HepG2 (cell line): ENCODE data around the gene PLCB1. TPM values are rescaled to one million over a fixed set of nuclear protein-coding genes. Genes with fewer than 3 reads are reported as not detected.

Source experiments
- ATAC-seq: fragments of 200-7000 bp; cut with Tn5 transposase; 3 replicates; pipeline ENCODE4 v1.9.1; 2020; ENCODE audit warnings: mild to moderate bottlenecking, moderate library complexity
- BruUV-seq: library from RNA; stranded (reverse); fragments of 400-500 nt; replicated peaks from 2 replicates; lab custom pipeline; 2021; lab: Mats Ljungman, UMichigan
- CTCF ChIA-PET: fragments of 300-600 bp; formaldehyde crosslinking; extraction: SDS; loops from one replicate; lab custom pipeline; 2021; ENCODE audit warnings: low total read pairs, inconsistent platforms, low intra/inter-chr PET ratio; lab: Yijun Ruan, JAX
- POLR2A ChIA-PET: fragments of 350-600 bp; sonication (Branson Sonifier 250); formaldehyde crosslinking; loops from one replicate; lab custom pipeline; 2020; ENCODE audit warnings: antibody characterized with exemption, inconsistent platforms; lab: Yijun Ruan, JAX
- DNase-seq: peaks from one replicate; pipeline ENCODE4 v3.0.0-alpha.2; 2015; ENCODE audit warnings: low spot score
- FAIRE-seq: peaks from 3 replicates; lab custom pipeline; 2011; peaks lifted over from hg19 to GRCh38; lab: Jason Lieb, UNC
- H2AFZ ChIP-seq: one replicate; pipeline ENCODE4 v1.6.1; 2011; ENCODE audit warnings: low read length, inconsistent platforms
- H3K27ac ChIP-seq: fragments of 300-600 bp; 3 replicates; pipeline ENCODE4 v1.8.0; 2011; ENCODE audit warnings: mixed run types, mild to moderate bottlenecking, mixed read lengths, low read length, inconsistent platforms; ENCODE audit not compliant: insufficient read depth; ENCODE audit errors: extremely low read length
- H3K27me3 ChIP-seq, 2 experiments: fragments of 200-600 bp in 1 of 2; 2 replicates in 1 of 2; 3 replicates in 1 of 2; pipeline versions ENCODE4 v1.6.0 to v1.8.0; 2011; ENCODE audit warnings: low read length in 2 of 2, mild to moderate bottlenecking in 2 of 2, moderate library complexity in 2 of 2, inconsistent platforms in 1 of 2; ENCODE audit not compliant: insufficient read depth in 2 of 2, control insufficient read depth in 1 of 2
- H3K36me3 ChIP-seq, 2 experiments: fragments of 200-600 bp in 1 of 2; replicated peaks in 1 of 2; 2 replicates in 1 of 2; 3 replicates in 1 of 2; pipeline versions ENCODE4 v1.5.1 to v1.8.0; 2011; ENCODE audit warnings: low read length in 2 of 2, inconsistent platforms in 1 of 2; ENCODE audit not compliant: insufficient read depth in 2 of 2, control insufficient read depth in 1 of 2
- H3K4me1 ChIP-seq: 2 replicates; pipeline ENCODE4 v1.5.1; 2012; ENCODE audit warnings: low read length, inconsistent platforms; ENCODE audit not compliant: insufficient read depth
- H3K4me2 ChIP-seq: 2 replicates; pipeline ENCODE4 v1.6.0; 2011; ENCODE audit warnings: low read depth, low read length, inconsistent platforms
- H3K4me3 ChIP-seq, 3 experiments: fragments of 200-600 bp in 1 of 3; sonication (generic), shearing (Covaris generic) in 1 of 3; replicated peaks in 1 of 3; 2 replicates each; pipeline ENCODE4 v1.5.1; 2011 to 2016; ENCODE audit warnings: low read length in 3 of 3, inconsistent platforms in 2 of 3, low read depth in 2 of 3, mild to moderate bottlenecking in 2 of 3, control low read depth in 1 of 3, mixed read lengths in 1 of 3; ENCODE audit not compliant: insufficient read depth in 1 of 3
- H3K79me2 ChIP-seq: one replicate; pipeline ENCODE4 v1.6.1; 2011; ENCODE audit warnings: low read length, inconsistent platforms; ENCODE audit not compliant: insufficient read depth
- H3K9ac ChIP-seq: 2 replicates; pipeline ENCODE4 v1.6.0; 2011; ENCODE audit warnings: mild to moderate bottlenecking, low read depth, low read length, inconsistent platforms; ENCODE audit not compliant: insufficient read depth
- H3K9me3 ChIP-seq: 2 replicates; pipeline ENCODE4 v1.5.1; 2012; ENCODE audit warnings: mild to moderate bottlenecking, low read length
- H4K20me1 ChIP-seq: 2 replicates; pipeline ENCODE4 v1.6.0; 2011; ENCODE audit warnings: inconsistent platforms, mild to moderate bottlenecking, low read length, moderate library complexity; ENCODE audit not compliant: insufficient read depth
- CBFB ChIP-seq: sonication (generic); formaldehyde crosslinking; IDR thresholded peaks from 2 replicates; pipeline ENCODE4 v1.4.0; 2020; ENCODE audit warnings: missing genetic modification reagents
- CEBPB ChIP-seq: IDR thresholded peaks from 2 replicates; pipeline ENCODE4 v1.6.1; 2011; ENCODE audit warnings: low read depth, low read length, improper control_type of control experiment, borderline replicate concordance
- FOSL2 ChIP-seq: sonication (generic); formaldehyde crosslinking; IDR thresholded peaks from 2 replicates; pipeline ENCODE4 v1.4.0; 2020; ENCODE audit warnings: missing genetic modification reagents
- GTF3A ChIP-seq: sonication (generic); formaldehyde crosslinking; conservative IDR thresholded peaks from 2 replicates; pipeline ENCODE4 v1.4.0; 2020; ENCODE audit warnings: mild to moderate bottlenecking, missing genetic modification reagents
- KDM6A ChIP-seq: IDR thresholded peaks from 2 replicates; pipeline ENCODE4 v1.6.1; 2016; ENCODE audit warnings: low read depth
- KLF13 ChIP-seq: sonication (generic); formaldehyde crosslinking; IDR thresholded peaks from 2 replicates; pipeline ENCODE4 v1.4.0; 2020; ENCODE audit warnings: mild to moderate bottlenecking, missing genetic modification reagents
- MIXL1 ChIP-seq: IDR thresholded peaks from 2 replicates; pipeline ENCODE4 v1.6.1; 2016
- NR3C1 ChIP-seq: sonication (generic); formaldehyde crosslinking; IDR thresholded peaks from 2 replicates; pipeline ENCODE4 v1.4.0; 2020; ENCODE audit warnings: missing genetic modification reagents
- PPARG ChIP-seq: conservative IDR thresholded peaks from 2 replicates; pipeline ENCODE4 v1.6.1; 2016; ENCODE audit warnings: missing biosample characterization, missing genetic modification reagents
- RFX1 ChIP-seq: fragments of 450-650 bp; IDR thresholded peaks from 2 replicates; pipeline ENCODE4 v1.6.1; 2017
- SUZ12 ChIP-seq: fragments of 150-350 bp; IDR thresholded peaks from 2 replicates; pipeline ENCODE4 v1.6.1; 2014; ENCODE audit warnings: low read depth, low read length
- ZKSCAN1 ChIP-seq: fragments of 150-350 bp; IDR thresholded peaks from 2 replicates; pipeline ENCODE4 v1.6.1; 2014; ENCODE audit warnings: low read length
- ZNF337 ChIP-seq: sonication (generic); formaldehyde crosslinking; IDR thresholded peaks from 2 replicates; pipeline ENCODE4 v1.5.1; 2020; ENCODE audit warnings: missing genetic modification reagents, low read depth, mild to moderate bottlenecking, borderline replicate concordance
- ZNF7 ChIP-seq: IDR thresholded peaks from 2 replicates; pipeline ENCODE4 v1.6.1; 2016; ENCODE audit warnings: missing biosample characterization, missing genetic modification reagents
- ZNF883 ChIP-seq: sonication (generic); formaldehyde crosslinking; IDR thresholded peaks from 2 replicates; pipeline ENCODE4 v1.5.1; 2020; ENCODE audit warnings: mild to moderate bottlenecking, missing genetic modification reagents; ENCODE audit errors: not compliant biosample characterization
- ZSCAN25 ChIP-seq: sonication (generic); formaldehyde crosslinking; IDR thresholded peaks from 2 replicates; pipeline ENCODE4 v1.8.0; 2022; ENCODE audit warnings: mild to moderate bottlenecking, missing genetic modification reagents
- WGBS: methylation state at CpG from one replicate; pipeline ENCODE4 v1.1.6; 2017; ENCODE audit warnings: low lambda C conversion rate; 5-methylcytosine and 5-hydroxymethylcytosine counted together
- in situ Hi-C: cut with HindIII; loops from 2 replicates; pipeline ENCODE4 v1.10.0; 2017; ENCODE audit warnings: low pct_unique_long_range_greater_than_20kb; ENCODE audit not compliant: extremely low pct_ligation_motif_present
- intact Hi-C: fragments of 100-400 bp; cut with micrococcal nuclease; formaldehyde crosslinking; loops from one replicate; pipeline ENCODE4 v1.10.0; 2022; ENCODE audit not compliant: unreplicated experiment
- polyA plus RNA-seq, 8 experiments: library from polyadenylated mRNA; depleted of rRNA in 3 of 8; stranded (reverse) in 7 of 8; unstranded in 1 of 8; fragments of >200 nt; fragmentation: Illumina TruSeq in 4 of 8; extraction: Trizol in 4 of 8; gene quantifications; 2 replicates each; pipeline versions ENCODE4 v1.2.1 to v1.2.3, GENCODE V29; 2011 to 2016; ENCODE audit warnings: low read depth in 4 of 8, missing spikeins in 1 of 8, mixed read lengths in 1 of 8; ENCODE audit not compliant: insufficient read depth in 1 of 8
- total RNA-seq, 5 experiments: library from RNA; depleted of rRNA; stranded (reverse); fragments of >200 nt; fragmentation: Illumina TruSeq; extraction: Trizol; gene quantifications; 2 replicates each; pipeline ENCODE4 v1.2.3, GENCODE V29; 2016; ENCODE audit warnings: low read depth in 1 of 5
- TF ChIP-seq, protein P1 (sequence below): sonication (generic); formaldehyde crosslinking; IDR thresholded peaks from 2 replicates; pipeline ENCODE4 v1.5.1; 2020; ENCODE audit warnings: mild to moderate bottlenecking, missing genetic modification reagents, borderline replicate concordance
- TF ChIP-seq, protein P2 (sequence below): sonication (generic); formaldehyde crosslinking; IDR thresholded peaks from 2 replicates; pipeline ENCODE4 v1.5.0; 2020; ENCODE audit warnings: missing genetic modification reagents
- TF ChIP-seq, protein P3 (sequence below): sonication (generic); formaldehyde crosslinking; IDR thresholded peaks from 2 replicates; pipeline ENCODE4 v1.9.0; 2021; ENCODE audit warnings: missing genetic modification reagents, mild to moderate bottlenecking, borderline replicate concordance

The PLCB1 gene
- total and polyA plus RNA-seq, 2 of the 13 experiments (the other 11 are each of a cell fraction or from before 2014, with no cell fraction given), result 42.4 to 55.9 TPM

DNA sequence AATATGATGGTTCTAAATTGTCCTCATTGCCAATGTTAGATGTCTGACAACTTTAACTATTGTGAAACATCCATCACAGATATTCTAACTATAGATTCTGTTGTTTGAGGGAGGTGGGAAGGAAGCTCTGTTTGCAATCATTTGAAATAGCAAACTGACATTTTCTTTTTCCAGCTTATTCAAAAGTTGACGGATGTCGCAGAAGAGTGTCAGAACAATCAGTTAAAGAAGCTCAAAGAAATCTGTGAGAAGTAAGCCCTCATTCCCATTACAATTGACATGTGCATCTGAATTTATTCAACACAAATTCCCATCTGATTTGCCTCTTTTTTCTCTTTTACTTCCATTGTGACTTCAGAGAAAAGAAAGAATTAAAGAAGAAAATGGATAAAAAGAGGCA, 656.2 kb downstream of the PLCB1 start:
- H3K36me3 ChIP-seq, result peaks cover 7 to 47% of the 10 kb centered on the region in 2 experiments
- 96% methylated on average over 2 of the region's 2 CpGs for WGBS
- in situ Hi-C loops, result loop anchor here (10.0 kb wide), 1 partner anchor 577 kb away; no protein-coding TSS in a partner anchor
- no peaks in the 10 kb centered on the region for H3K27me3 ChIP-seq
- FAIRE-seq (no peak), ATAC-seq (no peak), DNase-seq (no peak)
- TF ChIP-seq CEBPB (peak; percentile 32; the same call in 1 of the 2 replicates), KDM6A (CRISPR knock-in tag) (no peak)
- H3K9ac ChIP-seq, result no peak overlapping the region
- POLR2A ChIA-PET, result no interaction called here
- no peaks in the 10 kb centered on the region for H3K4me1 ChIP-seq
- no peaks in the 10 kb centered on the region for H3K9me3 ChIP-seq
- no peak overlapping the region for H3K4me3 ChIP-seq
- no peaks in the 10 kb centered on the region for H3K79me2 ChIP-seq
- H3K27ac ChIP-seq, result no peak overlapping the region
- no TSS peak for BruUV-seq
- H4K20me1 ChIP-seq, result no peaks in the 10 kb centered on the region
- CTCF ChIA-PET, result no interaction called here
- no peak overlapping the region for H3K4me2 ChIP-seq
- H2AFZ ChIP-seq, result no peak overlapping the region
- intact Hi-C loops, result no loop called here

DNA sequence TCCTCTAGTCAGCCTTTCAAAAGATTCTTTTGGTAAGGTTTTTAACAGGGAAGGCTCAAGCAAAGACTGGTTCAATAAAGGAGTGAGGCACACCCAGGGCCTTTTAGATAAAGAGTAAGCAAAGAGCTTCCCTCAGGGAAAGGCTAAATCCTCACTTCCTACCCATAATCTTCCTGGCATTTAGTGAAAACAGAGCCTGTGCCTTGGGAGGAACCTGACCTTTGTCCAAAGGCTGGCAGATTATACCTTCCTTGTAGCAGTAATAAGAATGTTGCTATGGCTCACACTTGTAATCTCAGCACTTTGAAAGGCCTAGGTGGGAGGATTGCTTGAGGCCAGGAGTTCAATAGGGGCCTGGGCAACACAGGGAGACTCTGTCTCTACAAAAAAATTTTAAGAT, 656.8 kb downstream of the PLCB1 start:
- H2AFZ ChIP-seq, result no peak overlapping the region
- ChIA-PET POLR2A (no interaction called here), CTCF (no interaction called here)
- intact Hi-C loops (no loop called here), in situ Hi-C loops (loop anchor here (10.0 kb wide), 1 partner anchor 576 kb away; no protein-coding TSS in a partner anchor)
- BruUV-seq, result no TSS peak
- H3K27ac ChIP-seq, result no peak overlapping the region
- no peak overlapping the region for H3K4me2 ChIP-seq
- ATAC-seq, result no peak
- FAIRE-seq, result no peak
- peaks cover 7 to 47% of the 10 kb centered on the region in 2 experiments for H3K36me3 ChIP-seq
- no peaks in the 10 kb centered on the region for H4K20me1 ChIP-seq
- no peaks in the 10 kb centered on the region for H3K79me2 ChIP-seq
- DNase-seq, result no peak
- no peaks in the 10 kb centered on the region for H3K4me1 ChIP-seq
- H3K4me3 ChIP-seq, result no peak overlapping the region
- H3K9me3 ChIP-seq, result no peaks in the 10 kb centered on the region
- H3K9ac ChIP-seq, result no peak overlapping the region
- H3K27me3 ChIP-seq, result no peaks in the 10 kb centered on the region
- TF ChIP-seq ZSCAN25 (no peak), RFX1 (no peak), MIXL1 (no peak), FOSL2 (no peak), GTF3A (no peak), NR3C1 (CRISPR knock-in tag) (no peak), ZNF883 (no peak), KLF13 (CRISPR knock-in tag) (no peak), CBFB (CRISPR knock-in tag) (no peak), ZKSCAN1 (no peak), SUZ12 (no peak), ZNF337 (no peak), ZNF7 (no peak), PPARG (CRISPR knock-in tag) (no peak)
- TF ChIP-seq, protein P1, sequence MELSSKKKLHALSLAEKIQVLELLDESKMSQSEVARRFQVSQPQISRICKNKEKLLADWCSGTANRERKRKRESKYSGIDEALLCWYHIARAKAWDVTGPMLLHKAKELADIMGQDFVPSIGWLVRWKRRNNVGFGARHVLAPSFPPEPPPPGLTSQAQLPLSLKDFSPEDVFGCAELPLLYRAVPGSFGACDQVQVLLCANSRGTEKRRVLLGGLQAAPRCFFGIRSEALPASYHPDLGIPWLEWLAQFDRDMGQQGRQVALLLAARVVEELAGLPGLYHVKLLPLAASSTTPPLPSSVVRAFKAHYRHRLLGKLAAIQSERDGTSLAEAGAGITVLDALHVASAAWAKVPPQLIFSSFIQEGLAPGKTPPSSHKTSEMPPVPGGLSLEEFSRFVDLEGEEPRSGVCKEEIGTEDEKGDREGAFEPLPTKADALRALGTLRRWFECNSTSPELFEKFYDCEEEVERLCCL (CRISPR knock-in tag), result no peak
- TF ChIP-seq, protein P2, sequence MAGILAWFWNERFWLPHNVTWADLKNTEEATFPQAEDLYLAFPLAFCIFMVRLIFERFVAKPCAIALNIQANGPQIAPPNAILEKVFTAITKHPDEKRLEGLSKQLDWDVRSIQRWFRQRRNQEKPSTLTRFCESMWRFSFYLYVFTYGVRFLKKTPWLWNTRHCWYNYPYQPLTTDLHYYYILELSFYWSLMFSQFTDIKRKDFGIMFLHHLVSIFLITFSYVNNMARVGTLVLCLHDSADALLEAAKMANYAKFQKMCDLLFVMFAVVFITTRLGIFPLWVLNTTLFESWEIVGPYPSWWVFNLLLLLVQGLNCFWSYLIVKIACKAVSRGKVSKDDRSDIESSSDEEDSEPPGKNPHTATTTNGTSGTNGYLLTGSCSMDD (CRISPR knock-in tag), result no peak
- TF ChIP-seq, protein P3, sequence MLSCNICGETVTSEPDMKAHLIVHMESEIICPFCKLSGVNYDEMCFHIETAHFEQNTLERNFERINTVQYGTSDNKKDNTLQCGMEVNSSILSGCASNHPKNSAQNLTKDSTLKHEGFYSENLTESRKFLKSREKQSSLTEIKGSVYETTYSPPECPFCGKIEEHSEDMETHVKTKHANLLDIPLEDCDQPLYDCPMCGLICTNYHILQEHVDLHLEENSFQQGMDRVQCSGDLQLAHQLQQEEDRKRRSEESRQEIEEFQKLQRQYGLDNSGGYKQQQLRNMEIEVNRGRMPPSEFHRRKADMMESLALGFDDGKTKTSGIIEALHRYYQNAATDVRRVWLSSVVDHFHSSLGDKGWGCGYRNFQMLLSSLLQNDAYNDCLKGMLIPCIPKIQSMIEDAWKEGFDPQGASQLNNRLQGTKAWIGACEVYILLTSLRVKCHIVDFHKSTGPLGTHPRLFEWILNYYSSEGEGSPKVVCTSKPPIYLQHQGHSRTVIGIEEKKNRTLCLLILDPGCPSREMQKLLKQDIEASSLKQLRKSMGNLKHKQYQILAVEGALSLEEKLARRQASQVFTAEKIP (CRISPR knock-in tag), result no peak
